ENCODE measurements around the gene TSPAN6. TPM values are rescaled to one million over a fixed set of nuclear protein-coding genes. Genes with fewer than 3 reads are reported as not detected.

Gene TSPAN6
- total RNA-seq, 1 donor from 2014 or later: 36.0 TPM

DNA sequence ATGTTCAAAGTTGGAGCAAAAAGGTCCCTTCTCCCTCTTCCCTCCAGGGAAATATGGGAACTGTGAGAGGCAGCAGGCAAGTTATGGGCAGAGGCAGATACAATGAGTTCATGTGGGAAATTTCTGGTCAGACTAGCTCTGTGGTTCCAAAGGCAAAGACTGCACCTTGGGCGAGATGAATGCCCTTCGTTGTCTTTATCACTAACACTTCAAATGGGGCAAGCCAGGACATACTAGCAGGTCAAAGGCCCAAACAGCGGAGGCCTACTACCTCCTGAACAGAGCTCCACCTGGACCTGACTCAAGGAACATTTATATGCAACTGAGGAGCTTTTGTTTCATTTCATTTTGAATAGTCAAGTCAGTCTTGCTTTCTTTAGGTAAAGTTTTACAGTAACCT lies 36.4 kb upstream of the TSPAN6 start:
- H3K27me3 ChIP-seq (ENCODE audit: control insufficient read depth in 3 of 3, insufficient read depth in 3 of 3, low read length in 3 of 3): peaks cover 0 to 6% (median 0%) of the 10 kb centered on the region in 3 donors
- H3K4me1 ChIP-seq (ENCODE audit: control insufficient read depth in 3 of 3, insufficient read depth in 3 of 3, low read length in 3 of 3): no peaks in the 10 kb centered on the region
- H3K36me3 ChIP-seq (ENCODE audit: control insufficient read depth in 3 of 3, insufficient read depth in 3 of 3, low read length in 3 of 3): no peaks in the 10 kb centered on the region
- no peak overlapping the region for H3K9ac ChIP-seq (ENCODE audit: low read depth in 1 of 3, low read length in 3 of 3)
- H3K4me3 ChIP-seq (ENCODE audit: low read length in 3 of 3): no peak overlapping the region
- H3K27ac ChIP-seq (ENCODE audit: low read depth, low read length): no peak overlapping the region
- H3K9me3 ChIP-seq (ENCODE audit: control insufficient read depth in 3 of 3, low read length in 3 of 3): no peaks in the 10 kb centered on the region

DNA sequence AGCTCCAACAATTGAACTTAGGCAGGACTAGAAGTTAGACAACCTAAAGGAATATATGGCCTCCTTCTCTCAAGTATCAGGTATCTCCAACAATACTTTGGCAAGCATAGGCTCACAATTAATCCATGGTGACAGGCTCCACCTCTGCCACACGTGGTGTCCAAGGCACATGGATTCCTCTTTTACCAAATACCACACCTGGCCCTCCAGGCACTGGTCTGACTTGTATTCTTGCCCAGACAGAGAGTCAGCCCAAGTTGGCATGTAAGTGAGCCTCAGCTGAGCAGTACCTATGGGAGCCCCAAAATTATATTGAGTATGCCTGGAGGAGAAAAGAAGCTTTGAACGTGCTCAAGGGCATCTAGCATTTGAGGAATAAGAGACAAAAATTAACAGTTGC lies 27.0 kb upstream of the TSPAN6 start:
- H3K9ac ChIP-seq (ENCODE audit: low read depth in 1 of 3, low read length in 3 of 3): no peak overlapping the region
- no peaks in the 10 kb centered on the region for H3K36me3 ChIP-seq (ENCODE audit: control insufficient read depth in 3 of 3, insufficient read depth in 3 of 3, low read length in 3 of 3)
- H3K9me3 ChIP-seq (ENCODE audit: control insufficient read depth in 3 of 3, low read length in 3 of 3): no peaks in the 10 kb centered on the region
- no peak overlapping the region for H3K4me3 ChIP-seq (ENCODE audit: low read length in 3 of 3)
- no peak overlapping the region for H3K27ac ChIP-seq (ENCODE audit: low read depth, low read length)
- H3K27me3 ChIP-seq (ENCODE audit: control insufficient read depth in 3 of 3, insufficient read depth in 3 of 3, low read length in 3 of 3): peaks cover 0 to 13% (median 0%) of the 10 kb centered on the region in 3 donors
- H3K4me1 ChIP-seq (ENCODE audit: control insufficient read depth in 3 of 3, insufficient read depth in 3 of 3, low read length in 3 of 3): peaks cover 0 to 2% (median 0%) of the 10 kb centered on the region in 3 donors

DNA sequence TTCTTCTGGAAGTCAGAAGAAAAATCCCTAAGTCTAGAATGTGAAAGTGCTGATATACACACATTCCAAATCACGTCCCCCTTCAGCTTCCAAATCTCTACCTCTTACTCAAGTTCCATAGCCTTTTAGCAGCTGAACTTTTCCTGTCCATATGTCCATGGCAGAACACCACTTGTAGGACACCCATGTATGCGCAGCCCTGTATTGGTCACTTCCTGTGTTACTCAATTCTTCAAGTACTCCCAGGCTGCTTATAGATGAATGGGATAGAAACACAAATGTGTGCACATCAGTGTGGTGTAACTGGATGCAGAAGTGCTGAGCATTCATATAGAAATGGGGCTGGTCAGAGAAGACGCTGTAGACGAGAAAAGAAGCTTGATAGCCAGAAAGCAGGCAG lies 26.2 kb upstream of the TSPAN6 start:
- Histone ChIP-seq H3K36me3 (ENCODE audit: control insufficient read depth in 3 of 3, insufficient read depth in 3 of 3, low read length in 3 of 3) (no peaks in the 10 kb centered on the region), H3K9ac (ENCODE audit: low read depth in 1 of 3, low read length in 3 of 3) (no peak overlapping the region), H3K27me3 (ENCODE audit: control insufficient read depth in 3 of 3, insufficient read depth in 3 of 3, low read length in 3 of 3) (peaks cover 0 to 13% (median 0%) of the 10 kb centered on the region in 3 donors), H3K9me3 (ENCODE audit: control insufficient read depth in 3 of 3, low read length in 3 of 3) (no peaks in the 10 kb centered on the region), H3K4me1 (ENCODE audit: control insufficient read depth in 3 of 3, insufficient read depth in 3 of 3, low read length in 3 of 3) (peaks cover 0 to 2% (median 0%) of the 10 kb centered on the region in 3 donors), H3K27ac (ENCODE audit: low read depth, low read length) (no peak overlapping the region), H3K4me3 (ENCODE audit: low read length in 3 of 3) (no peak overlapping the region)

DNA sequence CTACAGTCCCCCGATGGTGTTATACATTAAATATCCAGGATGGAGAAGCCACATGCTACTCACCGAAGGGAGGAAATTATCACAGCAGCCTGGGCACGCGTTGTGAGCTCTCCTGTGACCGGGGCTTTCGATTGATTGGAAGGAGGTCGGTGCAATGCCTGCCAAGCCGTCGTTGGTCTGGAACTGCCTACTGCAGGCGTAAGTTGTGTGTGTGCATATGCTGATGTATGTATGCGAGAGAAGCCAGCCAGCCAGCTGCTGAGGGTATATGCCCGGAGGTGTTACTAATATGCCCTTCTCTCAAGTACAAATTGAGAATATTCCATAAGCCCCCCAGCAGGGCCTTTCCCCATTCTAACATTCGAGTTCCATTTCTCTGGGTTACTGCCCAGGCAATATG lies 25.6 kb upstream of the TSPAN6 start:
- H3K27me3 ChIP-seq (ENCODE audit: control insufficient read depth in 3 of 3, insufficient read depth in 3 of 3, low read length in 3 of 3): peaks cover 0 to 13% (median 0%) of the 10 kb centered on the region in 3 donors
- H3K36me3 ChIP-seq (ENCODE audit: control insufficient read depth in 3 of 3, insufficient read depth in 3 of 3, low read length in 3 of 3): no peaks in the 10 kb centered on the region

DNA sequence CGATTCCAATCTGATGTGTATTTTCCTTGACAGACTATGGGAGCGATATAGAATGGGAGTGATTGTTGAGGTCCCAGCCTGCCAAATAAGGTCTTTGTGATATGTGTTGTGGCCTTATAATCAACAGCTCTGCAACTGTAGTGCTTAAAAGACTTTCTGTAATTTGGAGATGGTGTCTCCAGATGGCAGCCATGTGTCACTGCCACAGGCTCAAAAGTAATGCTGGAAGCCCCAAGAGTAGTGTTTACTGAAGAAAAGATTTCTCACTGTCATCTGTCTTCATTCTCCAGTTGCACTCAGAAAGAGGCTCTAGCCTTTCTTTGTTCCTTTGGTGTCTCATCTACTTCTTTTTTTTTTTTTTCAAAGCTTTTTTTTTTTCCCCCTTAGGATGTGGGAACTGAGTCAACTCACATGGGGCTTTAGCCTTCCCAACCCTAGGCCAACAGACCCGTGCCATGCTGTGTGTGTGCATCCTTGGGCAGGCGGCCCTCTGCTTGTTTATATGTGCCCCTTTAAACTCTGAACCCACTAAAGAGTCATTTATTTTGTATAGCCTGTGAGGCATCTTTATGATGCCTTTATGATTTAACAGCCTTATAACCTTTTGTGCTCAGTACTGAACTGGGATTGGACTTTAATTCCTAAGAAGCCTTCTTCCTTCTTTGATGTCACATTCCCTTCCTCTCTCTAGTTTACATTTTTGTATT lies 23.0 kb upstream of the TSPAN6 start:
- no peak overlapping the region for H3K9ac ChIP-seq (ENCODE audit: low read depth in 1 of 3, low read length in 3 of 3)

More for the DNA sequence above, 25.6 kb upstream of the TSPAN6 start:
- H3K4me1 ChIP-seq (ENCODE audit: control insufficient read depth in 3 of 3, insufficient read depth in 3 of 3, low read length in 3 of 3): peaks cover 0 to 2% (median 0%) of the 10 kb centered on the region in 3 donors
- no peak overlapping the region for H3K9ac ChIP-seq (ENCODE audit: low read depth in 1 of 3, low read length in 3 of 3)
- H3K27ac ChIP-seq (ENCODE audit: low read depth, low read length): no peak overlapping the region
- no peak overlapping the region for H3K4me3 ChIP-seq (ENCODE audit: low read length in 3 of 3)
- H3K9me3 ChIP-seq (ENCODE audit: control insufficient read depth in 3 of 3, low read length in 3 of 3): no peaks in the 10 kb centered on the region

DNA sequence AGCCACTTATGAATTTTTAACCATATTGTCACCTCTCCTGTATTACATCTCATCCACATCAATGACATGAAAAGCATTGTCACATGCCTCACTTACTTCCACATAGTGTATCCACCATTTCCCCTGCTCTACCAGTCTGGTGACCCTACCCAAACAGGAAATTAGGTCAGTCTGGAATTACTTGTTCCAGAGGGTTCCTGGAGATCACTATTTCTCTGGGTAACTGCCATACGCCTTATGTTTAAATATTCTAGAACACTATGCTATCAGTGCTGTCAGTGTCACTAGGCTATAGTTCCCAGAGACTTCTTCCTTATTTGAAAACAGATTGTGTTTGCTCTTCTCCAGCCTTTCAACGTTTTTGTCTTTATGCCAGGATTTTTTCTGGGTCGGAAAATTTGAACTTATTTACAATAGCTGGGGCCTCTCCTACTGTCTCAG lies 22.4 kb upstream of the TSPAN6 start:
- no peak overlapping the region for H3K9ac ChIP-seq (ENCODE audit: low read depth in 1 of 3, low read length in 3 of 3)
- peaks cover 0 to 2% (median 0%) of the 10 kb centered on the region in 3 donors for H3K4me1 ChIP-seq (ENCODE audit: control insufficient read depth in 3 of 3, insufficient read depth in 3 of 3, low read length in 3 of 3)
- H3K36me3 ChIP-seq (ENCODE audit: control insufficient read depth in 3 of 3, insufficient read depth in 3 of 3, low read length in 3 of 3): no peaks in the 10 kb centered on the region
- H3K9me3 ChIP-seq (ENCODE audit: control insufficient read depth in 3 of 3, low read length in 3 of 3): no peaks in the 10 kb centered on the region
- no peak overlapping the region for H3K4me3 ChIP-seq (ENCODE audit: low read length in 3 of 3)
- no peaks in the 10 kb centered on the region for H3K27me3 ChIP-seq (ENCODE audit: control insufficient read depth in 3 of 3, insufficient read depth in 3 of 3, low read length in 3 of 3)
- H3K27ac ChIP-seq (ENCODE audit: low read depth, low read length): no peak overlapping the region

More for the DNA sequence above, 23.0 kb upstream of the TSPAN6 start:
- Histone ChIP-seq H3K4me1 (ENCODE audit: control insufficient read depth in 3 of 3, insufficient read depth in 3 of 3, low read length in 3 of 3) (peaks cover 0 to 2% (median 0%) of the 10 kb centered on the region in 3 donors), H3K4me3 (ENCODE audit: low read length in 3 of 3) (no peak overlapping the region), H3K27ac (ENCODE audit: low read depth, low read length) (no peak overlapping the region), H3K9me3 (ENCODE audit: control insufficient read depth in 3 of 3, low read length in 3 of 3) (no peaks in the 10 kb centered on the region), H3K27me3 (ENCODE audit: control insufficient read depth in 3 of 3, insufficient read depth in 3 of 3, low read length in 3 of 3) (peaks cover 0 to 2% (median 0%) of the 10 kb centered on the region in 3 donors), H3K36me3 (ENCODE audit: control insufficient read depth in 3 of 3, insufficient read depth in 3 of 3, low read length in 3 of 3) (no peaks in the 10 kb centered on the region)

DNA sequence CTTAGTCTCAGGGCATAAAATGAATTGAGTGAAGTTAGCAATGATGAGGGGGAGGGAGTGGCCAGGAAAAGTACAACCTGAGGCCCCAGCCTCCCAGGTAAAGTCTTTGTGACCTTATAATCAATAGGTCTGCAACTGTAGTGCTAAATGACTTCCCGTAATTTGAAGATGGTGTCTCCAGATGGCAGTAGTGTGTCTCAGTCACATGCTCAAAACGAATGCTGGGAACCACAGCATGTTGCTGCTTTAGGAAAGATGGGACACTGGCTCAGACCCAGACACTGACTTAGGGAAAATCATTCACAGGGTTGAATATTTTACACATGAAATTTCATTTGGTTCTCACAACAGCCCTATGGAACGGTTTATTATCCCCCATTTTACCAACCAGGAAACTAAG lies 17.7 kb upstream of the TSPAN6 start:
- no peak overlapping the region for H3K27ac ChIP-seq (ENCODE audit: low read depth, low read length)

DNA sequence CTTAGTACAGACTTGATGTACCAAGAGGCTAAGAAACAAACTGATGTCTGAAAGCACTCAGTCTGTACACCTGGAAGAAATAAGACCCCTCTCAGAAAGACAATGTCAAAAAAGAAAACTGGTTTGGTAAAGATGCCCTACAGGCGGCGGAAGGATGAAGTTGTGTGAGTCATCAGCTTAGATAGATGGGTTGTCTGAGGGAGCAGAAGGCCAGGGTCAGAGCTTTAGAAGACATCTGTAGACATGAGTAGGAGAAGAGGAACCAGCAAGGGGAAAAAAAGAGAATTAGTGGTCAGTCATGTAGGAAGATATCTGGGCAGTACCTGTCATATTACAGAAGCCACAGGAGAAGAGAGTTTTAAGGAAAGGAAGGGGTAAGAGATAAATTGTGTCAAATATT lies 15.7 kb upstream of the TSPAN6 start:
- Histone ChIP-seq H3K9me3 (ENCODE audit: control insufficient read depth in 3 of 3, low read length in 3 of 3) (no peaks in the 10 kb centered on the region), H3K4me1 (ENCODE audit: control insufficient read depth in 3 of 3, insufficient read depth in 3 of 3, low read length in 3 of 3) (peaks cover 0 to 14% (median 0%) of the 10 kb centered on the region in 3 donors), H3K27ac (ENCODE audit: low read depth, low read length) (no peak overlapping the region), H3K27me3 (ENCODE audit: control insufficient read depth in 3 of 3, insufficient read depth in 3 of 3, low read length in 3 of 3) (no peaks in the 10 kb centered on the region), H3K9ac (ENCODE audit: low read depth in 1 of 3, low read length in 3 of 3) (no peak overlapping the region), H3K4me3 (ENCODE audit: low read length in 3 of 3) (no peak overlapping the region), H3K36me3 (ENCODE audit: control insufficient read depth in 3 of 3, insufficient read depth in 3 of 3, low read length in 3 of 3) (no peaks in the 10 kb centered on the region)

More for the DNA sequence above, 17.7 kb upstream of the TSPAN6 start:
- no peaks in the 10 kb centered on the region for H3K36me3 ChIP-seq (ENCODE audit: control insufficient read depth in 3 of 3, insufficient read depth in 3 of 3, low read length in 3 of 3)
- no peak overlapping the region for H3K9ac ChIP-seq (ENCODE audit: low read depth in 1 of 3, low read length in 3 of 3)
- no peak overlapping the region for H3K4me3 ChIP-seq (ENCODE audit: low read length in 3 of 3)
- no peaks in the 10 kb centered on the region for H3K9me3 ChIP-seq (ENCODE audit: control insufficient read depth in 3 of 3, low read length in 3 of 3)
- no peaks in the 10 kb centered on the region for H3K27me3 ChIP-seq (ENCODE audit: control insufficient read depth in 3 of 3, insufficient read depth in 3 of 3, low read length in 3 of 3)
- peaks cover 0 to 5% (median 2%) of the 10 kb centered on the region in 3 donors for H3K4me1 ChIP-seq (ENCODE audit: control insufficient read depth in 3 of 3, insufficient read depth in 3 of 3, low read length in 3 of 3)

DNA sequence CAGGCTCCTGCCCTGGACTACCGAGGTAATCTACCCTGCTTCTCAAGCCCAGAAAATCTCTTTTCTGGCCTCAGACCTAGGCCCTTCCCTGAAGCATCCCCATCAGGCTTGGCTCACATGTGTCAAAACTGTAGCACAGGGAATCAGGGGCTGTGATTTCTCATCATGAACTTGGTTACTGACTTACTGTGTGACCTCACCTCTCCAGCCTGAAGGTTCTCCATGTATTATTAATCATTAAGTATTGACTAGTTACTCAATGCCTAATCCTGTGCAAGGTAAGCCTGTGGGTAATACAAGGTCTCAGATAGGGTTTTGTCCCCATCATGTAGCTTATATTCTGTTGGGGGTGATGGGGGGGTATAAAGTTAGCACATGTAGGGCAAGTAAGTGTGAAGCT lies 14.2 kb upstream of the TSPAN6 start:
- Histone ChIP-seq H3K4me3 (ENCODE audit: low read length in 3 of 3) (no peak overlapping the region), H3K9me3 (ENCODE audit: control insufficient read depth in 3 of 3, low read length in 3 of 3) (no peaks in the 10 kb centered on the region), H3K9ac (ENCODE audit: low read depth in 1 of 3, low read length in 3 of 3) (no peak overlapping the region), H3K36me3 (ENCODE audit: control insufficient read depth in 3 of 3, insufficient read depth in 3 of 3, low read length in 3 of 3) (no peaks in the 10 kb centered on the region), H3K4me1 (ENCODE audit: control insufficient read depth in 3 of 3, insufficient read depth in 3 of 3, low read length in 3 of 3) (peaks cover 0 to 14% (median 0%) of the 10 kb centered on the region in 3 donors), H3K27me3 (ENCODE audit: control insufficient read depth in 3 of 3, insufficient read depth in 3 of 3, low read length in 3 of 3) (peaks cover 0 to under 1% (median 0%) of the 10 kb centered on the region in 3 donors), H3K27ac (ENCODE audit: low read depth, low read length) (peak overlapping the region; percentile 78)

DNA sequence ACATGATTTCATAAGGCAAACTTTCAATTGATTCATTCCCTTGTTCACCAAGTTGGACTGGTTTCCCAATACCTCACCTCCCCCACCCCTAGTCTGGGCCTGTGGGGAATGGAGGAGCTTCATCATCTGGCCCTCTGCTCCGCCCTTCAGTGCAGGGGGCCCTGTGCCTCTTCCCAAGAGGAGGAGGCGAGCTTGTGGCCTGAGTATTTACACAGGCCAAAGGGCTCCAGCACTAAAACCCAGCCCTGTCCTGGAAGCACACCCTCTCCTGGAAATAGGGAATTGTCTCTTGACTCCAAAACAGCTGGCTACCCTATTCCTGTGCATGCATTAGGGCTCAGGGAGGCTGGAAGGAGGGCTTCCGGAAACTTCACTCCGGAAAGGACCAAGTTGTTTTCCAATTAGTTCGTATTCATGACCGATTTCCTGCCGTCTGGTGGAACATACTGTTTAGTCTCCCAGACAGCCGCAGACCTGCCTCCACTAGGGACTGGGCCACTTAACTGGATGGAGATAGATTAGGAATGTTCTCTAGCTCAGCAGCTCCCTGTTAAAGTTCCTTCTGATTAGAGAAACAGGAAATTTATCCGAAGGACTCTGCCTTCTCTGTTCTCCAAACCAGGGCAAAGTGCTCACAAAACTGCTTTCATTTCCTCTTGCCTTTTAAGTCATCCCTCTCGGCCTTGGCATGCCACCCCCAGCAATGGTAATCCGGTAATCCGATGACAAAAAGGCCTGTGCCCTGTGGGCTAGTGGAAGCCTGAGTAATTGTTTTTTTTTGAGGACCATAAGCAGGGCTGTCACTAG lies 13.1 kb upstream of the TSPAN6 start:
- Histone ChIP-seq H3K9ac (ENCODE audit: low read depth in 1 of 3, low read length in 3 of 3) (no peak overlapping the region), H3K4me3 (ENCODE audit: low read length in 3 of 3) (peak overlapping the region in 1 of 3 donors; percentile 2), H3K27me3 (ENCODE audit: control insufficient read depth in 3 of 3, insufficient read depth in 3 of 3, low read length in 3 of 3) (peaks cover 0 to 8% (median 0%) of the 10 kb centered on the region in 3 donors), H3K4me1 (ENCODE audit: control insufficient read depth in 3 of 3, insufficient read depth in 3 of 3, low read length in 3 of 3) (peaks cover 0 to 14% (median 0%) of the 10 kb centered on the region in 3 donors), H3K9me3 (ENCODE audit: control insufficient read depth in 3 of 3, low read length in 3 of 3) (no peaks in the 10 kb centered on the region), H3K27ac (ENCODE audit: low read depth, low read length) (peak overlapping the region; percentile 78), H3K36me3 (ENCODE audit: control insufficient read depth in 3 of 3, insufficient read depth in 3 of 3, low read length in 3 of 3) (no peaks in the 10 kb centered on the region)
